Astrocyte (in vitro differentiated cells and primary cell): Measurements from ENCODE around the gene WTAP.

Experiments used
- CTCF ChIP-seq: IDR thresholded peaks from 2 replicates; pipeline ENCODE4 v1.5.1; 2011; ENCODE audit warnings: low read depth, mild to moderate bottlenecking, inconsistent platforms, low read length, moderate library complexity; ENCODE audit not compliant: insufficient read depth
- EZH2 ChIP-seq: IDR thresholded peaks from 2 replicates; pipeline ENCODE4 v1.6.1; 2012; ENCODE audit warnings: mild to moderate bottlenecking, low read length, inconsistent platforms; ENCODE audit not compliant: insufficient read depth

DNA sequence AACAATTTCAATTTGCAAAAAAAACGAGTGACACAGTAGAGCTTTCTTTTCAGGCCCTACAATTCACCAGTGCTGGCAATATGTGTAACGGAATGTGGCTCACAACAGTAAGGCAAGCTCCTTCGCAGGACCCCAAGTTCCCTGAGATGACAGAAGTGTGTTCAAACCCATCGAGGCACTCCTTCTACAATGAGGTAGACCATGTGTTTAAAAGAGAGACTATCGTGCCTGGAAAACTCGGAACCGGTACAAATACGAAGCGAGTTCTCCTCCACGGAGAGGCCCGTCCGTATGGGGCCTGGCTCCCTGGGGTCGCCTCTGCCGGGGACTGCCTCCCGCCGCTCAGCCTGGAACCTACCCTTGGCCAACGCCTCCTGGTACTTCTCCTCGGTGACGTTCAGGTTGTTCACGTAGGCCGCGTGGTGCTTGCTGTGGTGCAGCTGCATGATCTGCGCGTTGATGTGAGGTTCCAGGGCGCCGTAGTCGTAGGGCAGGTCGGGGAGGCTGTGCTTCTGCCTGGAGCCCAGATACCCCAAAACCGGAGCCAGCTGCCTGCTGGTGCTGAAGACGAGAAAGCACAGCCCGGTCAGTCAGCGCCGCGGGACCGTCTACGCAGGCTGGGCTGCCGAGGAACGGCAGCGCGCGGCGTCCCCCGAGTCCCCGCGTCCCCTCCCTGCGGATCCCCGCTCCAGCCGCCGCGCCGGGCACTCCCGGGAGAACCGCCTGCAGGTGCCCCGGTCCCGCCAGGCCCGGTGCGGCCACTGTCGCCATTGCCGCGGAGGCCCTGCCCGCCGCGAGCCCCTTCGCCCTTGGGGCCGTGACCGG is 34.8 kb upstream of the WTAP start:
- no peak for TF ChIP-seq EZH2
- no peak for TF ChIP-seq CTCF
